GM21367 (cell line): ENCODE results near the gene PDE1C.

ENCODE experiments used
- ATAC-seq: cut with Tn5 transposase; IDR thresholded peaks from one replicate; pipeline ENCODE4 v1.9.1; 2021; ENCODE audit not compliant: unreplicated experiment

PDE1C gene

GRCh38 chr7:32075612-32076011 is 5.4 kb upstream of the PDE1C start:
- ATAC-seq = no peak

DNA sequence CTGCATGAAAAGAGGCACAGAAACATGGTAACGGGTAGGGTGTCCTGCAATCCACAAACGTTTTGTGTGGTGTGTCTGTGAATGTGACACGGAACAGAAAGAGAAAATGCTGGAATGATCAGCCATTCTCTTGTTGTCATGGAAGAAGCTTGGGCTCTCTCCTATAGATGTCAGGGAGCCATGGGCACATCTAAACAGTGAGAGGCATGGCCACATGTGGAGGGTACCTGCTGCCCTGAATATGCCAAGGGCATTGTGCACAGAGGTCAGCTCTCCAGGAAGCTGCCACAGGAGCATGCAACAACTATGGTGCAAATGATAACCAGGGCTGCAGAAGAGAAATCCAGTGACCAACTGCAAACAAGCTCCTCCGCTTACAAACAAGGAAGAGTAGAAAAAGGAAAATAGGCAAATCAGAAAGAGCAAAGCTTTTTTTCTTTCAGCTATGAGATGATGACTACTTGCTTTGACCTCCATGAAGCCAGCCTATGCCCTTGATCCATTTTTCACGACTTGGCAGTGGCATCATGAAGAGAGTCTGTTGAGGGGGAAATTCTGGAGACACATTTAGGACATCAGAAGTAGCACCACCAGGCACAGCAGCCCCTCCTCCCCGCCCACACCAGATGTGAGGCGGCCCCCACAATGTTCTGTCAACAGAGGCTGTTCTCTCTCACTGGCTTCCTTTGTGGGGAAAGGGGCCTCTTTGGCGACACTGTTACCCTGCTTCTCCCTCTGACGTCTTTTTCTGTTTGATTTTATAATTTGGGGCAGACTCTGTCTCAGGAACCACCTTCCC is 4.8 kb upstream of the PDE1C start:
- no peak for ATAC-seq

- no peak for ATAC-seq
These were observed 3.3 kb upstream of the PDE1C start for GRCh38 chr7:32073533-32073932.

- no peak for ATAC-seq
These were observed 2.2 kb upstream of the PDE1C start for GRCh38 chr7:32072397-32072796.

DNA sequence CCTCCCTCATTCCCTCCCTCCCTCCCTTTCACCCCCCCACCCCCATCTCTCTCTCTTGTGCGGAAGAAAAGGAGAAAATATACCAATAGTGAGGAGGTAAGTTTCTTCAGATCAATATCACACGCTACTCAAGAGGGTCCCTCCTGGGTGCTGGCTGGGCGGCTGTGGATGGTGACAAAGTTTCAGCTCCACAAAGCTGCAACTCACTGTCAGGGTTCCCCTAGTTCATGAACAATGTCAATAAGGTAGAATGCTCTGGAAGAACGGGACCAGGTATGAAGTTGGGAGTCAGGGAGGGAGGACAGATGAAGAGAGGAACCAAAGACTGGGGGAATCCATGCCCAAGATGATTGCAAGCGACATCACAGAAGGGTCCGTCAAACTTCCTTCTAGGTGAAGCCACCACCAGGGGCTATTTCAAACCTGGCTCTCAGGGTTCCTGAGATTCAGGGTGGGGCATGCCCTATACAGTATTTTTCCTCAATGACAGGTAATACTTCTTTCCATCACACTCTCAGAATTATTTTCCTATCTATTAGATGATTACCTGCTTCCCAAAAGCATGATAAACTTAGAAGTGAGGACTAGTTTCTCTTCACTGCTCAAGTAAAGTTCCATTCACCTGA is 1.4 kb upstream of the PDE1C start:
- ATAC-seq = no peak

GRCh38 chr7:32070051-32070405 is 179 bp downstream of the PDE1C start:
- ATAC-seq = no peak

- no peak for ATAC-seq
These were observed 1.0 kb downstream of the PDE1C start for GRCh38 chr7:32069116-32069650.

GRCh38 chr7:32068411-32069101 is 1.7 kb downstream of the PDE1C start:
- ATAC-seq = no peak

GRCh38 chr7:32066441-32066840 is 3.8 kb downstream of the PDE1C start:
- no peak for ATAC-seq

DNA sequence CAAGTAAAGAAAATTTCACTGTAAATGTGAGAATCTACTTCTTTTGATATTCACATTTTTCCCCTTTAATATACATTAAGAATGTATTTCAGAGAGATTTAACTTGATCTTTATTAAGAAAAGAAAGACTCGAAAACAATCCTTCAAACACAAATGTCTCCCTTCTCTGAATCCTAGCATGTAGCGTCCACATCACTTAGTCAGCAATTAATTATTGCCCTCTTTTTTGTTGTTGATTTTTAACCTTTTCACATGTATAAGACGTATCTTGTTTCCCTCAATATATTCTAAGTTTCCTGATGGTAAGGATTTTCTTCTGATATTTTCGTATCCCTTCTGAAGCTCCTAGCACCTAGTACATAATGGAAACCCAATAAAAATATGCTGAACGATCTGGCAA is 6.6 kb downstream of the PDE1C start:
- ATAC-seq = no peak

GRCh38 chr7:32062150-32062549 is 8.1 kb downstream of the PDE1C start:
- ATAC-seq = no peak

GRCh38 chr7:32061346-32061745 is 8.9 kb downstream of the PDE1C start:
- ATAC-seq = no peak

GRCh38 chr7:32059289-32060011 is 10.8 kb downstream of the PDE1C start:
- ATAC-seq = no peak

DNA sequence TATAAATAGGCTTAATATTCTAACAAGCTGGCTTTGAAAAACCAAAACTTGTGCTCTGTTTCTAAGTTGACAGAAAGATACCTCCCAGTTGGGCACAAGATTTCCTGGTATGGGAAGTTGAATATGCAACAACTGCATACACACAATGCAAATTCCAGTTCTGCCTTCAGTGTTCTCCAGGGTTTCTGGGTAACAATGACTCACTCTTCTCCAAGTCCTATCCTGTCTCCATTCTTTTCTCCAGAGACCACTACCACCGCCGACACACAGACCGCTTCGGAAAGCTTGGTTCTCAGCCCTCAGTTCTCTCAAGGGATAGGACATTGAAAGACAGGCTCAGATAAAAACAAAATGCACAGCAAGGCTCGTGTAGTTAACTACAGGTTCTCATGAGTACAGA is 12.2 kb downstream of the PDE1C start:
- ATAC-seq = no peak

- no peak for ATAC-seq
These were observed 13.4 kb downstream of the PDE1C start for GRCh38 chr7:32056767-32057166.

- ATAC-seq = no peak
These were observed 17.0 kb downstream of the PDE1C start for GRCh38 chr7:32053204-32053603.

DNA sequence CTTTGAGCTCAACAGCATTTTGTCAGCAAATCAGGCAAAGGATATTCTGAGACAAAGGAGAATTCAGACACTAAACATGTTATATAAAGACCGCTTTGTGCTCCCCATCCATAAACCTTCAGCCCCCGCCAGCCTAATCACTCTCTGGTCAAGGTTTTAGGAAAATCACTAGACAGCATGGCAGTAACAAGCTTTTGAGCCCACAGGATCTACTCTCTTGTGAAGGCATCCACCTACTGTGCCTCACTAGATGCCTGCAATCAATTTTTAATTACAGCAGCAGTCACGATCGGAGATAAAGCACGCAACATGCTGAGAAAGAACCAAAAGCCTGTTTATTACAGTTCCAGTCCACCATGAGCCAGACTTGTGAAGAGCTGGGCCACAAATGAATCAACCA is 19.1 kb downstream of the PDE1C start:
- ATAC-seq = no peak

DNA sequence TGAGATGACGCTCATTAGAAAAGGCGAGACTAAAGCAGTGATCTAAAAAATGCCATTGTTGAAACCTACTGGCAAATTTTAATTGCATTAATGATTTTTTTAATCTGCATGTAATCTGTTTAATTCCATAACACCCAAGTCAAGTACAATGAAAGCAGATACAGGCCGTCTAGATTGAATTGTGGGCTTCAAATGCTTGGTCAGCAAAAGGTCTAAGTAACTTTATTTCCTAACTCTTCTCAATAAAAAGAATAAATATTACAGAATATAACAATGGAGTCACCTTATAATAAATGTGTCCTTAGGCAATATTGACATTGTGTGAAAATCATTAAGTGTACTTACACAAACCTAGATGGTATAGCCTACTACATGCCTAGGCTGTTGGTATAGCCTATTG is 20.6 kb downstream of the PDE1C start:
- no peak for ATAC-seq

DNA sequence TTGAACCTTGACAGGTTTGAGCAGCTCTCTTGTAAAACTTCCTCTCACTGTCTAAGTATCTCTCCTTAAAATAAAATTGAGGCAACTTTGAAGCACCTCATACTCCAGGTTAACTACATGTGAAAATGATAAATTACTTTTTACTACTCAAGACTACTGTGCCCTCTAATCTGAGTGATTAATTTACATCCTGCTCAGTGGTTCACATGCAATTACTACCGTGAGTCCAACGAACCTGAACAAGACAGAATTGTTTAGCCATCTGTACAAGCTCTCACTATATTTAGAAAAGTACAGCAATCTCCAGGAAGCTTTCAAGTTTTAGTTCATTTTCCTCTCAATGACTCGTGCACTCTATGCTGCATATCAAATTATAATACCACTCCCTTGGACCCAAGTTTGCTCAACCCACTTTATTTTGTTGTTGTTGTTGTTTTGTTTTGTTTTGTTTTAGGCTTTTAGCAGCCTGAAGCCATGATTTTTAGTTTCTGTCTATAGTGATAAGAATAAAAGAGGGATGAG is 21.2 kb downstream of the PDE1C start:
- peak; percentile 46 for ATAC-seq

DNA sequence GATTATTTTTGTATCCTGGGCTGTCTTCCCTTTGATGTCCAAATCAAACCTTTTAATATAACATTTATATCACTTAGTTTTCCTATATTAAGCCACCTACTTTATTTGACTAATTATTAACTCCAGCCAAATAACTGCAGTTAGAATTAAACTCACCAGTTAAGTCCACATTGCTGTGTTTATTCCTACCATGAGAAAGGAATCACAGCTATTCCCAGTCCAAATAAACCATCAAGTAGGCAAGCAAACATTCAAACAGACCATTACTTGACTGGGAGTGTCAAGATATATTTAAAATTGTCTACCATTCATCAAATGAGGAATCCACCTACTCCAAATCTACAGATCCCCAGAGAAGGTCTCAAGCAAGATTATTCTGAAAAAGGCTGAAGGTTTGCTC is 22.4 kb downstream of the PDE1C start:
- no peak for ATAC-seq

GRCh38 chr7:32047075-32047474 is 23.1 kb downstream of the PDE1C start:
- ATAC-seq = no peak
